ENCODE data around the gene GP1BA. TPM values are rescaled to one million over a fixed set of nuclear protein-coding genes. Genes with fewer than 3 reads are reported as not detected.

The GP1BA gene
- total and polyA plus RNA-seq, 2 of the 8 experiments (the other 6 are each of a cell fraction or from before 2014, with no cell fraction given), result not detected

GRCh38 chr17:4942760-4943508 is 10.9 kb downstream of the GP1BA start:
- Histone ChIP-seq H3K27ac (ENCODE audit: low read depth, low read length) (no peak overlapping the region), H3K27me3 (replicated peaks in 1 of 4; ENCODE audit: control insufficient read depth in 3 of 4, extremely low read depth in 1 of 4, insufficient read depth in 3 of 4, low read length in 3 of 4) (no peaks in the 10 kb centered on the region), H3K4ac (replicated peaks; ENCODE audit: insufficient read length, low read depth, low read length) (no peak overlapping the region), H3K56ac (replicated peaks; ENCODE audit: insufficient read length, low read depth, low read length) (no peak overlapping the region), H4K20me1 (replicated peaks in 1 of 2; ENCODE audit: control insufficient read depth in 1 of 2, insufficient read depth in 2 of 2, low read length in 2 of 2) (peaks cover 15 to 23% of the 10 kb centered on the region in 2 experiments), H3K4me3 (ENCODE audit: extremely low read depth in 1 of 4, insufficient read depth in 2 of 4, low read depth in 3 of 4, low read length in 4 of 4) (no peak overlapping the region), H4K5ac (ENCODE audit: insufficient read length, low read depth, low read length) (no peak overlapping the region), H3K23ac (ENCODE audit: insufficient read length) (no peak overlapping the region), H3K9ac (replicated peaks in 1 of 4; ENCODE audit: extremely low read depth in 1 of 4, low read depth in 3 of 4, low read length in 3 of 4) (no peak overlapping the region), H2BK15ac (ENCODE audit: low read length) (no peak overlapping the region), H2BK20ac (ENCODE audit: low read length) (no peak overlapping the region), H2BK5ac (ENCODE audit: low read depth, low read length) (no peak overlapping the region), H3K4me2 (ENCODE audit: insufficient read depth in 1 of 2, low read depth in 2 of 2, low read length in 2 of 2) (no peak overlapping the region), H2AFZ (ENCODE audit: low read length) (no peak overlapping the region), H3K79me2 (ENCODE audit: control insufficient read depth in 1 of 2, insufficient read depth in 2 of 2, low read length in 2 of 2) (peaks cover 8 to 66% of the 10 kb centered on the region in 2 experiments), H2BK120ac (replicated peaks; ENCODE audit: low read depth, low read length) (no peak overlapping the region), H3K14ac (ENCODE audit: insufficient read length) (no peak overlapping the region), H2AK5ac (ENCODE audit: low read depth, low read length) (no peak overlapping the region), H3K23me2 (ENCODE audit: low read depth, low read length) (peaks cover 25% of the 10 kb centered on the region), H3K4me1 (replicated peaks in 1 of 4; ENCODE audit: control insufficient read depth in 3 of 4, insufficient read depth in 4 of 4, low read length in 3 of 4) (peaks cover 4 to 18% (median 9%) of the 10 kb centered on the region in 4 experiments), H2BK12ac (ENCODE audit: low read depth, low read length) (no peak overlapping the region), H4K91ac (replicated peaks; ENCODE audit: insufficient read length, low read length) (no peak overlapping the region), H3K9me3 (ENCODE audit: insufficient read depth in 2 of 2, low read depth in 1 of 2, low read length in 1 of 2) (no peaks in the 10 kb centered on the region), H3K36me3 (ENCODE audit: control insufficient read depth in 2 of 4, insufficient read depth in 4 of 4, low read length in 3 of 4) (peaks cover 12 to 47% (median 31%) of the 10 kb centered on the region in 4 experiments), H3K18ac (ENCODE audit: extremely low read depth, low read length) (no peak overlapping the region), H4K8ac (ENCODE audit: extremely low read depth, insufficient read depth, low read length) (no peak overlapping the region), H3K79me1 (ENCODE audit: low read depth, low read length) (peaks cover 10% of the 10 kb centered on the region)
- DNase-seq (ENCODE audit: low read depth in 1 of 2, low spot score in 2 of 2), result no peak
- 94% methylated on average over 12 of the region's 13 CpGs; no CpG with 5 or more reads in 1 of the 2 experiments for WGBS, 2 experiments (ENCODE audit: extremely low coverage in 1 of 2, insufficient coverage in 1 of 2, insufficient read length in 1 of 2, insufficient replicate concordance in 2 of 2, low coverage in 1 of 2, low lambda C conversion rate in 2 of 2, missing lambda C conversion rate in 1 of 2)
- POLR2A ChIA-PET (ENCODE audit: partially characterized antibody), result interaction anchor here (0.7 to 27.4 kb wide), 9 partner anchors 9 to 254 kb away, joined by 3 to 987 read pairs (median 6); partner anchors contain the start of genes ENO3, PFN1 and SPAG7
- CTCF ChIA-PET (ENCODE audit: partially characterized antibody), result interaction anchor here (0.8 to 5.9 kb wide), 5 partner anchors 10 to 41 kb away, joined by 3 to 26 read pairs (median 3); no protein-coding TSS in a partner anchor
- no peak for FAIRE-seq
- TF ChIP-seq EGR1 (IDR thresholded peaks at IDR 0.05; ENCODE audit: borderline replicate concordance, low read depth, low read length) (no peak), POLR2AphosphoS5 (IDR thresholded peaks at IDR 0.05; ENCODE audit: low read depth, low read length) (peak; percentile 43; the same call in 1 of the 2 replicates), POLR2A (IDR thresholded peaks at IDR 0.05; ENCODE audit: control extremely low read depth in 1 of 2, low read depth in 2 of 2, low read length in 2 of 2) (peak; percentile 38 to 47; a peak in 2 of 3 replicates)
